Islet precursor cell (in vitro differentiated cells): ENCODE results near the gene XPR1.
"Not testable (repeated sequence)": the region's sequence is repeated elsewhere in the genome, so short reads cannot be mapped to it uniquely, and the experiment has no call there.

Experiments
- DNase-seq: peaks from one replicate; pipeline ENCODE4 v3.0.0-alpha.2; 2018

XPR1 gene

DNA sequence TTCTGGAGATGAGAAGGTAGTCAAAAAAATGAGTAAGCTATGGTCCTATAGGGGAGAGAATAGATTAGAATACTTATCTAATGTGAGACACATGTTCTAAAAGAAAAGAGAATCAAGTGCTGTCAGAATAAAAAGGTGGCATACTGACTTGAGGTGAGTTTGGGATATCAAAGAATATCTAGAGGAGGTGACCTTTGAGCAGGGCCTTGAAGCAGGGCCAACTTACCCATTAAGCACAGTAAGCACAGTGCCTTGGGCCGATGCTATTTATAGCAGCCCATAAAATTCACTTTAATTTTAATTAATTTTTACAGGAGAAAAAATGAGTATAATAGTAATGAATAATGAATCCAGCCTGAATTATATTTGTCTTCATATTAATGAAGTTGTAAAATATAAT, 92.2 kb downstream of the XPR1 start:
- no peak for DNase-seq

DNA sequence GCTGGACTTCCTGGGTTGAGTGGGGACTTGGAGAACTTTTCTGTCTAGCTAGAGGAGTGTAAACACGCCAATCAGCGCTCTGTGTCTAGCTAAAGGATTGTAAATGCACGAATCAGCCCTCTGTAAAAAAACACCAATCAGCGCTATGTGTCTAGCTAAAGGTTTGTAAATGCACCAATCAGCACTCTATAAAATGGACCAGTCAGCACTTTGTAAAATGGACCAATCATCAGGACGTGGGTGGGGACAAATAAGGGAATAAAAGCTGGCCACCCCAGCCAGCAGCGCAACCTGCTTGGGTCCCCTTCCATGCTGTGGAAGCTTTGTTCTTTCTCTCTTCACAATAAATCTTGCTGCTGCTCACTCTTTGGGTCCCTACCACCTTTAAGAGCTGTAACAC, 94.2 kb downstream of the XPR1 start:
- not testable (repeated sequence) for DNase-seq

DNA sequence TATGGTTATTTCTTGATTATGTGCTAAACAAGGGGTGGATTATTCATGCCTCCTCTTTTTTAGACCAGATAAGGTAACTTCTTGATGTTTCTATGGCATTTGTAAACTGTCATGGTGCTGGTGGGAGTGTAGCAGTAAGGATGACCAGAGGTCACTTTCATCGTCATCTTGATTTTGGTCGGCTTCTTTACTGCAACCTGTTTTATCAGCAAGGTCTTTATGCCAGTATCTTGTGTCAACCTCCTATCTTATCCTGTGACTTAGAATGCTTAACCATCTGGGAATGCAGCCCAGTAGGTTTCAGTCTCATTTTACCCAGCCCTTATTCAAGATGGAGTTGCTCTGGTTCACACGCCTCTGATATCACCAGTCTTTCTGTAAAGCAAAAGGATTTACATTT, 95.9 kb downstream of the XPR1 start:
- not testable (repeated sequence) for DNase-seq

DNA sequence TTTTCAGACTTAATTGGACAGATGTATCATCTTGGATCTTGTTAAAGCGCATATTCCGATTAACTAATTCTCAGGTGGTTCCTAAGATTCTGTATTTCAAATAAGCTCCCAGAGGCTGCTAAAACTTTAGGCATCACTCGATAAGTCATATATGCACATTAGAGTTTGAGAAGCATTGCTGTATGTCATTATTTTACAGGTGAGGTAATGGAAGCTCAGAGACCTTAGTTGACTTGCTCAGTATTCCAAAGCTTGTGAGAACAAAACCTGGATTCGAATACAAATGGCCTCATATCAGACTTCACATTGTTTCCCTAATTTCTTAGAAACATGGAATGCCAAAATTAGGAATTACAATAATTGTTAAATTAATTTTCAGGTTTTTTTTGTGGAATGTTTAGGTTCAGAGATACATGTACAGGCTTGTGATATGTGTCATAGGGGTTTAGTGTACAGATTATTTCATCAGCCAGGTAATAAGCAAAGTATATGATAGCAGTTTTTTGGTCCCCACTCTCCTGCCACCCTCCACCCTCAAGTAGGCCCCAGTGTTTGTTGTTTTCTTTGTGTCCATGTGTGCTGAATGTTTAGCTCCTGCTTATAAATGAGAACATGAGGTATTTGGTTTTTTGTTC, 96.8 kb downstream of the XPR1 start:
- no peak for DNase-seq

DNA sequence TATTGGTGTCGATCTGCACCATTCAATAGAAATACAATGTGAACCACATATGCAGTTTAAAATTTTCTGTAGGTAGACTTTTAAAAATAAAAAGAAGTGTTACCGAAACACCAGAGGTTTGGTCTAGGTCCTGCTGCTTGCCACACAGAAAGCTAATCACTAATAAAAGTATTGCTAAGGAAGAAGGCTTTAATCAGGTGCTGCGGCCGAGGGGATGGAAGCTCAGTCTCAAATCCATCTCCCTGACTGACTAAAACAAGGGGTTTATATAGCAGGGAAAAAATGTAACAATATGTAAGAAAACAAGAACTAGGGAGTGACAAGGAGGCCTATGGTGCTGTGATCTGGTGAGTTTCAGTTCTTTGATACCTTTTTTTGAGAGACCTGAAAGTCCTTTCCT, 99.3 kb downstream of the XPR1 start:
- DNase-seq, result no peak

DNA sequence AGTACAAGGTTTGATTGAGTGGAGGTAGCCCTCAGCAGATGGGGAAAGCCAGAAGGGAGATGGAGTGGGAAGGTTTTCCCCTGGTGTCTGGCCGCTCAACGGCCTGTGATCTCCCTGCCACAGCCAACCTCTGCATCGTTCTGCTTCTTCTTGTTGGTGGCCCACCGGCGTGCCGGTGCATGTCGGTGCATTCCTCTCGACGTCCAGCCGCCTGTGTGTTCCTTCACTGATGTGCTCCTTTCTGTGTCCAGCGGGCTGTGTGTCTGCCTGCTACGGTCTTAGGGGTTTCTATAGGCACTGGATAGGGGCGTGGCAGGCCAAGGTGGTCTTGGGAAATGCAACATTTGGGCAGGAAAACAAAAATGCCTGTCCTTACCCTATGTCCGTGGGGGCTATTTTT, 101.0 kb downstream of the XPR1 start:
- DNase-seq, result no peak

DNA sequence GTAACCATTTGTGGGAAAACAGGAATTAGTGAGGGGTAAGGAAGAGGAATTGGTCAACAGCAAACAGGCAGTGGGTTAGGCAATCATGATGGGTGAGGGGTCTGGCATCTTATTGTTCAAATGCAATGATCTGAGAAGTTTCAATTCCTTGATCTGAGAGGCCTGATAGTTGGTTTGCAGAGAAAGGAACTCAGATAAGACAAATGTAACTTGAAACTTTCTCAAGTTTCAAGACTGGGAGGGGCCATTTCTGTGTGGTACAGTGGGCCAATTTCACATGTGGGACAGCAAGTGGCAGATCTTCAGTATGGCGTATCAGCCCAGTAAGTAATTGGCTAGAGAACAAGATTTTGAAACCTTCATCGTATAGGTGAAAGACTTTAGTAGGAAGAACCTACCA, 102.5 kb downstream of the XPR1 start:
- no peak for DNase-seq

DNA sequence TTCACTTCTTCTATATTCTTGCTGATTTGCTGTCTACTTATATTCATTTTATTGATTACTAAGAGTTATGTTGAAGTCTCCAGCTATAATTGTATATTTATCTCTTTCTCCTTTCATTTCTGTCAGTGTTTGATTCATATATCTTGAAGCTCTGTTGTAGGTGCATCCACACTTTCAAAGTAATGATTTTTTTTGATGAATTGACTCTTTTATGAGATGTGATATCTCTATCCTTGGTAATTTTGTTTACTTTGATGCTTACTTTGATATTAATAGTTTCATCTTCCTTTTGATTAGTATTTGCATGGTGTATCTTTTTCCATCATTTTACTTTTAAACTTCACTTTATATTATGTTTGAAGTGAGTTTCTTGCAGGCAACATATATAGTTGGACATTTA, 110.8 kb downstream of the XPR1 start:
- no peak for DNase-seq

DNA sequence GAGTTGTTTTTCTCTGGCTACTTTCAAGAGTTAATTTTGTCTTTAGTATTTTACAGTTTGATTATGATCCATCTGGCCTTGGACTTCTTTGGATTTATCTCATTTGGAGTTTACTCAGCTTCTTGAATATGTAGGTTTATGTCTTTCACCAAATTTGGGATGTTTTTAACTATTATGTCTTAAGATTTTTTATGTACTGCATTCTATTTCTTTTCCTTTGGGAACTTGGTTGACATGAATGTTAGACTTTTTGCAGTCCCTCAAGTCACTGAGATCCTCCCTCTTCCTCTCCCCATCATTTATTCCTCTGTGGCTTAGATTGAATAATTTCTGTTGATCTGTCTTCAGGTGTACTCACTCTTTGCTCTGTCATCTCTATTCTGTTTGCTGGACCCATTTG, 112.0 kb downstream of the XPR1 start:
- DNase-seq, result no peak

DNA sequence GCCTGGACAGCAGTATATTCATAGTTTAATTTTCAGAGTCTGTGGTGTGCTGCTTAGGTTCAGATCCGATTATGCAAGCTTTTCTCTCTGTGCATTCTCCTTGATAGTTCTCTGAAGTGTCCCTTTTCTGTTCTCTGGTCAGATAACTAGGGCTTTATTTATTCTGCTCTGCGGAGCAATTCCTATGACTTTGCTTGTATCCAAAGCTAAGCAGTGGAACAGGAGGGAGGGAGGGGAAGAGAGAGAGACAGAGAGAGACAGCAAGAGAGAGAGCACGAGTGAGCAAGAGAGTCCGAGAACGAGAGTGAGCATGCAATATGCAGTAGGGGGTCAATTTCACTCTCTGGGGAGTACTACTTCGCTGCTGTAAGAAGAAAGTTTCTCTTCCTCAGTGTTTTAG, 113.3 kb downstream of the XPR1 start:
- no peak for DNase-seq

DNA sequence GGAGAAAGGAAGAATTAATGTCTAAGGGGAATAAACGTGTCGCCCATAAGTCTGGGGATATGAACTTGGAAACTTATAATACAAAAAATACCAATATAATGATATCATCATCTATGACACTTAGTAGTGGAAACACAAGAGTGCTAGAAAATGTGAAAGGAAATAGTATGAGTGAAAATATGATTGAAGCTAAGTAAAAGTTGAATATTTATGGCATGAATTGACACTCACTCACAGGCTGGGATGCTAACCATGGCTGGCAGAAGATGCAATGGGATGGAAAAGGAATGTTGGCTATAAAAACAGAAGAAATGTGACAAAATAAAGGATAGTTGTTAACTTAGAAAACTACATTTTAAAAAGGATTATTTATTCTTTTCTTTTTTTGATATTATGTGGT, 120.1 kb downstream of the XPR1 start:
- DNase-seq, result no peak

DNA sequence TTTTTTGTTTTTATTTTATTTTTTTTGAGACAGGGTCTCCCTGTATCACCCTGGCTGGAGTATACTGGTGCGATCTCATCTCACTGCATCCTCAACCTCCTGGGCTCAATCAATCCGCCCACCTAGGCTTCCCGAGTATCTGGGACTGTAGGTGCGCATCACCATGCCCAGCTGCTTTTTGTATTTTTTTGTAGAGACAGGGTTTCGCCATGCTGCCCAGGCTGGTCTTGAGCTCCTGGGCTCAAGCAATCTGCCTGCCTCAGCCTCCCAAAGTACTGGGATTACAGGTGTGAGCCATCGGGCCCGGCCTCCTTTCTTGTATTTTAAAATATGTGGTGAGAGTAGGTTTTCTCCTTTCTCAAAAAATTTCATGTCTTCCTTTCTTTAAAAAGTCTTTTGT, 122.6 kb downstream of the XPR1 start:
- no peak for DNase-seq

DNA sequence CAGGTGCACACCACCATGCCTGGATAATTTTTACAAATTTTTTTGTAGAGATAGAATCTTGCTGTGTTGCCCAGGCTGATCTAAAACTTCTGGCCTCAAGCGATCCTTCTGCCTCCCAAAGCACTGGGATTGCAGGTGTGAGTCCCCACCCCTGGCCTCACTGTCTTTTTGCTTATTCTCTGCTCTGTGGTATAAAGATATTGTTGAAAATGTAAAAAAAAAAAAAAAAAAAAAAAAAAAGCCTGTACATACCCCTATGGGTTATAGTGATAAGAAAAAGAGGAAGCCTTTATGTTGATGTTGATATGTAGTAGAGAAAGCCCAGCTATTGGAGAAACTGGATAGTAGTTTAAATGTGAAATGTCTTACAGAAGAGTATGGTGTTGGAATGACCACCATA, 125.8 kb downstream of the XPR1 start:
- no peak for DNase-seq

DNA sequence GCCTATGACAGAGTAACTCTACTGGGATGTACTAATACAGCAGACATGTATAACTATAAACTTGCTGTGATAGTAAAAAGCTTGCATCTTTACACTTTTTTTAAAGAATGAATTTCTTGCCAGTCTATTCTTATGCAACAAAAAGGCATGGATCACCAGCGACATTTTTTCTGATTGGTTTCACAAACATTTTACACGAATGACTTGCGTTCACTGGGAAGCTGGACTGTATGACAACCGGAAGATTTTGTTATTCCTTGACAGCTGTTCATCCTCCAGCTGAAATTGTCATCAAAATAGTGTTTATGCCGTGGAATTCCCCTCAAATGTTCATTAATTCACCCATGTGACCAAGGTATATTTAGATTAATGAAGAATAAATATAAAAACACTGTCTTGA, 131.0 kb downstream of the XPR1 start:
- DNase-seq, result no peak

DNA sequence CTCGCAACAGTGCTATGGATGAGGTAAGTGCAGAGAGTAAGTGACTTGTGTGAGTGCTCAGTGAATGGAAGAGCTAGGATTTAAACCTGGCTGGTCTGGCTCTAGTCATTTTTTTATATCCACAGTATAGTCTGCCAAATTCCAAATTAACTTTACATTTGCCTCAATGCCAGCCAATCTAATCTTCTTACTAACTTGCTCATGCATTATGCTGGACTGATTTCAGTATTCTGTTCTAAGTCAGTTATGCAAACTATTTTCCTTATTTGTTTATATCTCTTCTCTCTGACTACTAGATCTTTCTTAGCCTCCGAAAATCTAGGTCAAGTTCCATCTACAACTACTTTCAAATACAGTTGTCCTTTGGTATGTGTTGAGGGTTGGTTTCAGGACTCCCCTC, 133.3 kb downstream of the XPR1 start:
- no peak for DNase-seq

DNA sequence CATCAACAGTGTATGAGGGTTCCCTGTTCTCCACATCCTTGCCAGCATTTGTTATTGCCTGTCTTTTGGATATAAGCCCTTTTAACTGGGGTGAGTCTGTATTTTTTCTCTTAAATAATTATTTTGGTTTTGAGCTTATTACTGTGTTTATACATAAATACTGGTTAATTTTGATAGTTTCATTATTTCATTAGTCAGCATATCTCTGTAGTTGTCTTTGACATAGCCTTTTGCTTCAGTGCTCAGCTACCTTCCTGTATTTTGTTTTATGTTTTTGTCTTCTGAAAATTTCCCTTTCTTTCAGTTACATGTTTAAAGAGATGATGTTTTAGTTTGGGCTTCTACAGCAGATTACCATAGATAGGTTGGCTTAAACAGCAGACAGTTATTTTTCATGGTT, 138.1 kb downstream of the XPR1 start:
- DNase-seq, result no peak

DNA sequence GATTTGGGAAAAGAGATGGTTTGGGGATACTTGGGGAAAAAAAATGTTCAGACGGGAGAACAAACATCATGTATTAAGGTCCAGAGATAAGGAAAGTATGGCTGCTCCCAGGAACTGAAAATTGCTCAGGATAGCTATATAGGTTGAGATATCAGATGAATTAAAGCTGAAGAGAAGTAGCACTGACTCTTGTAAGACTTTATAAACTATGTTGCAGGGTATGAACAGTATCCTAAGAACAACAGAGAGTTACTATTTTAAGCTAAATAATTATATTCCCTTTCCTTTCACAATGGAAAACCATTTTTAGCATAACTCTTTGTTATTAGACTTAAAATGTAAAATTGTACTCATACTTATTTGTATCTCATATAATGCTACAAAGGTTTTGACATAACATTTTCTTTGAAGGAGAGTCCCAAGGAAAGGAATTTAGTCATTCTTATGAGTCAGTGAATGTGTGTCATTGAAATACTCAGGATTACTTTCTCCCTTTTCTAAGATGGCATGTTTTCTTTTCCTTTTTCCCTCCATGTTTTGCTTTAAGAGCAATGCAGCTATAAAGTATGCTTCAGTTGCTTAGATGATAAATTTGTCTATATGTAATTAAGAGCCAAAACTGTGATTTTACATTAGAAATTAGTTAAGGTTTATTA, 141.5 kb downstream of the XPR1 start:
- DNase-seq, result no peak

DNA sequence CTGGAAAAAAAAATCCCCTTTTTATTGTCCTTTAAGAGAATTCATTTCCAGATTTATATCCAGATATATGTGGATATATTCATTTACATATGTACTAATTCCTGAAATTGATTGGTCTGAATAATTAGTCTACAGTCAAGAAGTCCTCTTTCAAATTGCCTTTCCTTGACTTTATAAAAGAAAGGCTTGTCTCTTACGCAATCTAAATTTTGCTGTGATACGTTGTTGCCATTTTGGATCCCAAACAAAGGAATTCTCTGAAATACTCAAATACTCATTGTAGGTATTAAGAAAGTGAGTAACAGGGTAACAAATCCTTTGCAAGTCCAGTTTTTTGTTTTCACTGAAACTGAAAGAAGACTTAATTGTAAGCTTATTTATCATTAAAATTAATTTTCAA, 144.0 kb downstream of the XPR1 start:
- DNase-seq, result no peak

DNA sequence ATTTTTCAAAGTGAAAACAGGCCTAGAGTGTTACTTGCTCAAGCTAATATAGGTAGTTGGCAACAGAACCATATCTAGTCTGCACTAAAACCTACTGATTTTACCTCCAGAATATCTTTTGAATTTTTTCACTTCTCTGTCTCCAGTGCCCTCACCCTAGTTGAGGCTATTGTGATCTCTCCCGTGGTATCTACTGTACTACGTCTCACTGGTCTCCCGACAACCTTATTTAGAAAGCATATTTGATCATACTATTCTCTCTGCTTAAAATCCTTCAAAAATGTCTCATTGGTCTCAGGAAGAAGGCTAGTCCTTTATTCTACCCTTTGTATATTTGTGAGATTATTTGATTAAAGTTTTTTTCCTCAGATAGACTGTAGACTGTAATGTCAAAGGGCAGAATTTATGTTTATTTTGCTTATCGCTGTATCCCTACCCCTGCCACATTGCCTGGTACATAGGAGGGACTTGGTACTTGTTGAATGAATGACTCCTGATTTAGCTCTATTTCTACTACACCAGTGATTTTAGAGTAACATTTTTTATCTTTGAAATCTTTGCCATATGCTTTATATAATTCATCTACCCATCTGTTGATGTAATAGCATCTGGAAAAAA, 145.4 kb downstream of the XPR1 start:
- DNase-seq, result no peak

DNA sequence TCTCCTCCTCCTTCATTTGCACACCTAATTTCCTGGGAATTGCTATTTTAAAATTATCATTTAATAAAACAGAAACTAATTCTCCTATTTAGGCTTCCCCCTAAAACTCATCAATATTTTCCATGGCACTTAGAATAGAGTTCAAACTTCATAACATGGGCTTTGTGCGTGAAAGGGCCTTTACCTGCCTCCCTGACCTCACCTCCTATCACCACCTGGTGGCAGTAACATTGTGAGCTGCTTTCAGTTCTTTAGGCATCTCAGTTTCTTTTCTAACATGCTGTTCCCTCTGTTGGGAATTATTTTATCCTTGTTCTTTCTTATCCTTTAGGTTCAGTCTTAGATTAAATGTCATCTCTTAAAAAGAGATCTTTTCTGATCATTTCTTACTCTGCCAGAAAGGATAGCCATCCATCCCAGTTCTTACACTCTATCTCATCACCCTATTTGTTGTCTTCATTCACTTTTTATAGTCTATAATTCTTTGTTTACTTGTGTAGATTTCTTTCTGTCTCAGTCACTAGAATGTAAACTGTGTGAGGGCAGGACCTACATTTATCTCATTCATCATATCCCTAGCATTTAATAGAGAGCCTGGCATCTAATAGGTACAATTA, 147.1 kb downstream of the XPR1 start:
- no peak for DNase-seq

DNA sequence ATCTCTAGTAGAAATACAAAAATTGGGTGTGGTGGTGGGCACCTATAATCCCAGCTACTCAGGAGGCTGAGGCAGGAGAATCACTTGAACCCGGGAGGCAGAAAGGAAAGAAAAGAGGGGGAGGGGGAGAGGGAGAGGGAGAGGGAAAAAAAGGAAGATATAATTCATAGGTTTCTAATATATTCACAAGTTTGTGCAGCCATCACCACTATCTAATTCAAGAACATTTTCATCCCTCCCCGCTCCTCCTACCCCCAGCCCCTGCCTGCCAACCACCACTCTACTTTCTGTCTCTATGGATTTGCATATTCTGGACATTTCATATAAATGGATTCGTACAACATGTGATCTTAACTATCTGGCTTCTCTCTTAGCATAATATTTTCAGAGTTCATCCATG, 147.8 kb downstream of the XPR1 start:
- DNase-seq, result no peak

DNA sequence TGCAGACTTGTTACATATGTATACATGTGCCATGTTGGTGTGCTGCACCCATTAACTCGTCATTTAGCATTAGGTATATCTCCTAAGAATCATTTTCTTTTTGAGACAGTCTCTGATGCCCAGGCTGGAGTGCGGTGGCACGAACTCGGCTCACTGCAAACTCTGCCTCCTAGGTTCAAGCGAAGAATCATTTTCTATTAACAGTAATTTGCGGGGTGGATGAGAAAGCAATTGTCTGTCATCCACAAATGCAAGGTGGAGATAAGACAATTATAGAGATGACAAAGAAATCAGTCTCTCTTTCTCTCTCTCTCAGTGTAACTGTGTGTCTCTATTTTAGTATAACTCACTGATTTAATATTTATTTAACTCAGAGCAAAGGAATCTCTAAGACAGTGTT, 149.9 kb downstream of the XPR1 start:
- no peak for DNase-seq

DNA sequence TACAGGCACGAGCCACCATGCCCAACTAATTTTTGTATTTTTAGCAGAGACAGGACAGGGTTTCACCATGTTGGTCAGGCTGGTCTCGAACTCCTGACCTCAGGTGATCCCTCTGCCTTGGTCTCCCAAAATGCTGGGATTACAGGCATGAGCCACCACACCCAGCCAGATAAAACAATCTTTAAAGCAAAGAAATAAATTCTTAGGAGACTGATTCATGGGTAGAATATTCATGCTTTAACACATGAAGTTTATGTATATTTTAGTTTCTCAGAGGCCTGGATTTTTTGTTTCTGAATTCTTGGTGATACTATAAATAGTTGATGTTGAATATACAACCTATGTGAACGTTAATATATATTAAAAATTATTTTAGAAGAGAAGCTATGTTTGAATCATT, 153.5 kb downstream of the XPR1 start:
- DNase-seq, result no peak

DNA sequence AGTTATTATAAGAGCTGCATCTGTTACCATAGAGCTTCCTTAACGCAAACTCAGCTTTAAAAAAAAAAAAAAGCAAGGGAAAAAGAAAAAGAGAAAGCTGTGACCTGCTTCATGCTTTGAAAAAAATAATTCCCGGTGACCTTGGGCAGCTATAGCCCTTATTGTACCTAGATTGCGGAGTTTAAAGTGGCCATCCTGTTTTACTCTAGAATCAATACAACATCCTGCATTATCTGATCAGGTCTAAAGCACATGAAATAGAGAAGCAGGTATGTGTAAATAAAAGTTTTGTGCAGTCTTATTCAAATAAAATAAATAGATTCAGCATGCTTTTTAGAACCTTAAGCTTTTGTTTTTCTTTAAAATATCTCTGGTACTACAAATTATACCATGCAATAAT, 154.1 kb downstream of the XPR1 start:
- no peak for DNase-seq
